NB4 (cell line): ENCODE results near the gene COL8A1.

Source experiments
- CTCF ChIP-seq: IDR thresholded peaks from one replicate; pipeline ENCODE4 v1.5.1; 2012; ENCODE audit warnings: low read depth, low read length
- MAX ChIP-seq: IDR thresholded peaks from 2 replicates; pipeline ENCODE4 v1.6.1; 2011; ENCODE audit warnings: low read depth, low read length
- MYC ChIP-seq: IDR thresholded peaks from 2 replicates; pipeline ENCODE4 v1.6.1; 2011; ENCODE audit warnings: low read depth, low read length
- POLR2A ChIP-seq: IDR thresholded peaks from 2 replicates; pipeline ENCODE4 v1.6.1; 2011; ENCODE audit warnings: mild to moderate bottlenecking; ENCODE audit not compliant: insufficient read length; ENCODE audit errors: extremely low read depth

- TF ChIP-seq CTCF, result no peak
- no peak for TF ChIP-seq POLR2A
- no peak for TF ChIP-seq MAX
- TF ChIP-seq MYC, result no peak
Observed at GRCh38 chr3:99699841-99700240, 61.4 kb downstream of the COL8A1 start.
